HepG2 (cell line): ENCODE data around the gene PARP1. TPM values are rescaled to one million over a fixed set of nuclear protein-coding genes. Genes with fewer than 3 reads are reported as not detected.
A peak's percentile ranks its signal among the peaks of the same experiment; 100 is the strongest.

Experiments used
- ATAC-seq: fragments of 200-7000 bp; cut with Tn5 transposase; 3 replicates; pipeline ENCODE4 v1.9.1; 2020; ENCODE audit warnings: mild to moderate bottlenecking, moderate library complexity
- BruUV-seq: library from RNA; stranded (reverse); fragments of 400-500 nt; replicated peaks from 2 replicates; lab custom pipeline; 2021; lab: Mats Ljungman, UMichigan
- CTCF ChIA-PET: fragments of 300-600 bp; formaldehyde crosslinking; extraction: SDS; loops from one replicate; lab custom pipeline; 2021; ENCODE audit warnings: low total read pairs, inconsistent platforms, low intra/inter-chr PET ratio; lab: Yijun Ruan, JAX
- POLR2A ChIA-PET: fragments of 350-600 bp; sonication (Branson Sonifier 250); formaldehyde crosslinking; loops from one replicate; lab custom pipeline; 2020; ENCODE audit warnings: antibody characterized with exemption, inconsistent platforms; lab: Yijun Ruan, JAX
- DNase-seq: peaks from one replicate; pipeline ENCODE4 v3.0.0-alpha.2; 2015; ENCODE audit warnings: low spot score
- FAIRE-seq: peaks from 3 replicates; lab custom pipeline; 2011; peaks lifted over from hg19 to GRCh38; lab: Jason Lieb, UNC
- H2AFZ ChIP-seq: one replicate; pipeline ENCODE4 v1.6.1; 2011; ENCODE audit warnings: low read length, inconsistent platforms
- H3K27ac ChIP-seq: fragments of 300-600 bp; 3 replicates; pipeline ENCODE4 v1.8.0; 2011; ENCODE audit warnings: mixed run types, mild to moderate bottlenecking, mixed read lengths, low read length, inconsistent platforms; ENCODE audit not compliant: insufficient read depth; ENCODE audit errors: extremely low read length
- H3K27me3 ChIP-seq, 2 experiments: fragments of 200-600 bp in 1 of 2; 2 replicates in 1 of 2; 3 replicates in 1 of 2; pipeline versions ENCODE4 v1.6.0 to v1.8.0; 2011; ENCODE audit warnings: low read length in 2 of 2, mild to moderate bottlenecking in 2 of 2, moderate library complexity in 2 of 2, inconsistent platforms in 1 of 2; ENCODE audit not compliant: insufficient read depth in 2 of 2, control insufficient read depth in 1 of 2
- H3K36me3 ChIP-seq, 2 experiments: fragments of 200-600 bp in 1 of 2; replicated peaks in 1 of 2; 2 replicates in 1 of 2; 3 replicates in 1 of 2; pipeline versions ENCODE4 v1.5.1 to v1.8.0; 2011; ENCODE audit warnings: low read length in 2 of 2, inconsistent platforms in 1 of 2; ENCODE audit not compliant: insufficient read depth in 2 of 2, control insufficient read depth in 1 of 2
- H3K4me1 ChIP-seq: 2 replicates; pipeline ENCODE4 v1.5.1; 2012; ENCODE audit warnings: low read length, inconsistent platforms; ENCODE audit not compliant: insufficient read depth
- H3K4me2 ChIP-seq: 2 replicates; pipeline ENCODE4 v1.6.0; 2011; ENCODE audit warnings: low read depth, low read length, inconsistent platforms
- H3K4me3 ChIP-seq, 3 experiments: fragments of 200-600 bp in 1 of 3; sonication (generic), shearing (Covaris generic) in 1 of 3; replicated peaks in 1 of 3; 2 replicates each; pipeline ENCODE4 v1.5.1; 2011 to 2016; ENCODE audit warnings: low read length in 3 of 3, inconsistent platforms in 2 of 3, low read depth in 2 of 3, mild to moderate bottlenecking in 2 of 3, control low read depth in 1 of 3, mixed read lengths in 1 of 3; ENCODE audit not compliant: insufficient read depth in 1 of 3
- H3K79me2 ChIP-seq: one replicate; pipeline ENCODE4 v1.6.1; 2011; ENCODE audit warnings: low read length, inconsistent platforms; ENCODE audit not compliant: insufficient read depth
- H3K9ac ChIP-seq: 2 replicates; pipeline ENCODE4 v1.6.0; 2011; ENCODE audit warnings: mild to moderate bottlenecking, low read depth, low read length, inconsistent platforms; ENCODE audit not compliant: insufficient read depth
- H3K9me3 ChIP-seq: 2 replicates; pipeline ENCODE4 v1.5.1; 2012; ENCODE audit warnings: mild to moderate bottlenecking, low read length
- H4K20me1 ChIP-seq: 2 replicates; pipeline ENCODE4 v1.6.0; 2011; ENCODE audit warnings: inconsistent platforms, mild to moderate bottlenecking, low read length, moderate library complexity; ENCODE audit not compliant: insufficient read depth
- CEBPG ChIP-seq: IDR thresholded peaks from 2 replicates; pipeline ENCODE4 v1.6.1; 2016
- HDAC2 ChIP-seq: sonication (generic); formaldehyde crosslinking; IDR thresholded peaks from 2 replicates; pipeline ENCODE4 v1.4.0; 2020; ENCODE audit warnings: missing genetic modification reagents
- KDM3A ChIP-seq: IDR thresholded peaks from 2 replicates; pipeline ENCODE4 v1.6.1; 2018; ENCODE audit warnings: low read depth, missing compliant biosample characterization
- ZNF160 ChIP-seq: sonication (generic); formaldehyde crosslinking; IDR thresholded peaks from 2 replicates; pipeline ENCODE4 v1.8.0; 2022; ENCODE audit warnings: mild to moderate bottlenecking, inconsistent platforms, missing genetic modification reagents
- ZNF7 ChIP-seq: IDR thresholded peaks from 2 replicates; pipeline ENCODE4 v1.6.1; 2016; ENCODE audit warnings: missing biosample characterization, missing genetic modification reagents
- in situ Hi-C: cut with HindIII; loops from 2 replicates; pipeline ENCODE4 v1.10.0; 2017; ENCODE audit warnings: low pct_unique_long_range_greater_than_20kb; ENCODE audit not compliant: extremely low pct_ligation_motif_present
- intact Hi-C: fragments of 100-400 bp; cut with micrococcal nuclease; formaldehyde crosslinking; loops from one replicate; pipeline ENCODE4 v1.10.0; 2022; ENCODE audit not compliant: unreplicated experiment
- polyA plus RNA-seq, 8 experiments: library from polyadenylated mRNA; depleted of rRNA in 3 of 8; stranded (reverse) in 7 of 8; unstranded in 1 of 8; fragments of >200 nt; fragmentation: Illumina TruSeq in 4 of 8; extraction: Trizol in 4 of 8; gene quantifications; 2 replicates each; pipeline versions ENCODE4 v1.2.1 to v1.2.3, GENCODE V29; 2011 to 2016; ENCODE audit warnings: low read depth in 4 of 8, missing spikeins in 1 of 8, mixed read lengths in 1 of 8; ENCODE audit not compliant: insufficient read depth in 1 of 8
- total RNA-seq, 5 experiments: library from RNA; depleted of rRNA; stranded (reverse); fragments of >200 nt; fragmentation: Illumina TruSeq; extraction: Trizol; gene quantifications; 2 replicates each; pipeline ENCODE4 v1.2.3, GENCODE V29; 2016; ENCODE audit warnings: low read depth in 1 of 5
- TF ChIP-seq, protein P1 (sequence below): sonication (generic); formaldehyde crosslinking; conservative IDR thresholded peaks from 2 replicates; pipeline ENCODE4 v1.8.0; 2022; ENCODE audit warnings: missing genetic modification reagents
- TF ChIP-seq, protein P2 (sequence below): IDR thresholded peaks from 2 replicates; pipeline ENCODE4 v1.6.1; 2016; ENCODE audit warnings: low read depth, missing genetic modification reagents, missing compliant biosample characterization
- TF ChIP-seq, protein P3 (sequence below): sonication (generic); formaldehyde crosslinking; IDR thresholded peaks from 2 replicates; pipeline ENCODE4 v1.4.0; 2020; ENCODE audit warnings: missing genetic modification reagents, borderline replicate concordance

Gene PARP1
- total and polyA plus RNA-seq, 2 of the 13 experiments (the other 11 are each of a cell fraction or from before 2014, with no cell fraction given), result 50.1 to 85.2 TPM

DNA sequence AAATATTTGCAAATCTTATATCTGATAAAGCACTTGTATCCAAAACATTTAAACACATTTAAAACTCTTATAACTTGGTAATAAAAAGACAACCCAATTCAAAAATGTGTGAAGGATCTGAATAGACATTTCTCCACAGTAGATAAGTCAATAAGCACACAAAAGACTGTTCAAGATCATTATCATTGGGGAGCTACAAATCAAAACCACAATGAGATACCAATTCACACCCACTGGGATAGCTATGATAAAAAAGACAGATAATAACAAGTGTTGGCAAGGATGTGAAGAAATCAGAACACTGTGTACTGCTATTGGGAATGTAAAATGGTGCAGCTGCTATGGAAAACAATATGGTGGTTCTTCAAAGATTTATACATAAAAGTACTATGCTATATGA, 93.8 kb downstream of the PARP1 start:
- H3K4me3 ChIP-seq, result no peak overlapping the region
- intact Hi-C loops, result no loop called here
- in situ Hi-C loops, result no loop called here
- no peaks in the 10 kb centered on the region for H3K79me2 ChIP-seq
- H3K36me3 ChIP-seq, result no peaks in the 10 kb centered on the region
- H3K27me3 ChIP-seq, result peaks cover 0 to 6% of the 10 kb centered on the region in 2 experiments; a peak in 1 of 5 replicates
- DNase-seq (no peak), ATAC-seq (no peak), FAIRE-seq (no peak)
- no peaks in the 10 kb centered on the region for H3K9me3 ChIP-seq
- no peak overlapping the region for H3K27ac ChIP-seq
- peaks cover 17% of the 10 kb centered on the region for H3K4me1 ChIP-seq
- no peak overlapping the region for H3K9ac ChIP-seq
- no peak overlapping the region for H3K4me2 ChIP-seq
- no TSS peak for BruUV-seq
- ChIA-PET CTCF (no interaction called here), POLR2A (interaction anchor here (0.7 kb wide), 1 partner anchor 14 kb away, joined by 4 read pairs; no protein-coding TSS in a partner anchor)
- TF ChIP-seq HDAC2 (CRISPR knock-in tag), result no peak
- TF ChIP-seq ZNF7 (CRISPR knock-in tag), result peak; percentile 76
- no peak for TF ChIP-seq ZNF160 (CRISPR knock-in tag)
- TF ChIP-seq, protein P1, sequence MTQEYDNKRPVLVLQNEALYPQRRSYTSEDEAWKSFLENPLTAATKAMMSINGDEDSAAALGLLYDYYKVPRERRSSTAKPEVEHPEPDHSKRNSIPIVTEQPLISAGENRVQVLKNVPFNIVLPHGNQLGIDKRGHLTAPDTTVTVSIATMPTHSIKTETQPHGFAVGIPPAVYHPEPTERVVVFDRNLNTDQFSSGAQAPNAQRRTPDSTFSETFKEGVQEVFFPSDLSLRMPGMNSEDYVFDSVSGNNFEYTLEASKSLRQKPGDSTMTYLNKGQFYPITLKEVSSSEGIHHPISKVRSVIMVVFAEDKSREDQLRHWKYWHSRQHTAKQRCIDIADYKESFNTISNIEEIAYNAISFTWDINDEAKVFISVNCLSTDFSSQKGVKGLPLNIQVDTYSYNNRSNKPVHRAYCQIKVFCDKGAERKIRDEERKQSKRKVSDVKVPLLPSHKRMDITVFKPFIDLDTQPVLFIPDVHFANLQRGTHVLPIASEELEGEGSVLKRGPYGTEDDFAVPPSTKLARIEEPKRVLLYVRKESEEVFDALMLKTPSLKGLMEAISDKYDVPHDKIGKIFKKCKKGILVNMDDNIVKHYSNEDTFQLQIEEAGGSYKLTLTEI (CRISPR knock-in tag), result no peak
- TF ChIP-seq, protein P2, sequence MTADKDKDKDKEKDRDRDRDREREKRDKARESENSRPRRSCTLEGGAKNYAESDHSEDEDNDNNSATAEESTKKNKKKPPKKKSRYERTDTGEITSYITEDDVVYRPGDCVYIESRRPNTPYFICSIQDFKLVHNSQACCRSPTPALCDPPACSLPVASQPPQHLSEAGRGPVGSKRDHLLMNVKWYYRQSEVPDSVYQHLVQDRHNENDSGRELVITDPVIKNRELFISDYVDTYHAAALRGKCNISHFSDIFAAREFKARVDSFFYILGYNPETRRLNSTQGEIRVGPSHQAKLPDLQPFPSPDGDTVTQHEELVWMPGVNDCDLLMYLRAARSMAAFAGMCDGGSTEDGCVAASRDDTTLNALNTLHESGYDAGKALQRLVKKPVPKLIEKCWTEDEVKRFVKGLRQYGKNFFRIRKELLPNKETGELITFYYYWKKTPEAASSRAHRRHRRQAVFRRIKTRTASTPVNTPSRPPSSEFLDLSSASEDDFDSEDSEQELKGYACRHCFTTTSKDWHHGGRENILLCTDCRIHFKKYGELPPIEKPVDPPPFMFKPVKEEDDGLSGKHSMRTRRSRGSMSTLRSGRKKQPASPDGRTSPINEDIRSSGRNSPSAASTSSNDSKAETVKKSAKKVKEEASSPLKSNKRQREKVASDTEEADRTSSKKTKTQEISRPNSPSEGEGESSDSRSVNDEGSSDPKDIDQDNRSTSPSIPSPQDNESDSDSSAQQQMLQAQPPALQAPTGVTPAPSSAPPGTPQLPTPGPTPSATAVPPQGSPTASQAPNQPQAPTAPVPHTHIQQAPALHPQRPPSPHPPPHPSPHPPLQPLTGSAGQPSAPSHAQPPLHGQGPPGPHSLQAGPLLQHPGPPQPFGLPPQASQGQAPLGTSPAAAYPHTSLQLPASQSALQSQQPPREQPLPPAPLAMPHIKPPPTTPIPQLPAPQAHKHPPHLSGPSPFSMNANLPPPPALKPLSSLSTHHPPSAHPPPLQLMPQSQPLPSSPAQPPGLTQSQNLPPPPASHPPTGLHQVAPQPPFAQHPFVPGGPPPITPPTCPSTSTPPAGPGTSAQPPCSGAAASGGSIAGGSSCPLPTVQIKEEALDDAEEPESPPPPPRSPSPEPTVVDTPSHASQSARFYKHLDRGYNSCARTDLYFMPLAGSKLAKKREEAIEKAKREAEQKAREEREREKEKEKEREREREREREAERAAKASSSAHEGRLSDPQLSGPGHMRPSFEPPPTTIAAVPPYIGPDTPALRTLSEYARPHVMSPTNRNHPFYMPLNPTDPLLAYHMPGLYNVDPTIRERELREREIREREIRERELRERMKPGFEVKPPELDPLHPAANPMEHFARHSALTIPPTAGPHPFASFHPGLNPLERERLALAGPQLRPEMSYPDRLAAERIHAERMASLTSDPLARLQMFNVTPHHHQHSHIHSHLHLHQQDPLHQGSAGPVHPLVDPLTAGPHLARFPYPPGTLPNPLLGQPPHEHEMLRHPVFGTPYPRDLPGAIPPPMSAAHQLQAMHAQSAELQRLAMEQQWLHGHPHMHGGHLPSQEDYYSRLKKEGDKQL (CRISPR knock-in tag), result no peak
- TF ChIP-seq CEBPG (CRISPR knock-in tag), result no peak
- TF ChIP-seq KDM3A, result no peak
- TF ChIP-seq, protein P3, sequence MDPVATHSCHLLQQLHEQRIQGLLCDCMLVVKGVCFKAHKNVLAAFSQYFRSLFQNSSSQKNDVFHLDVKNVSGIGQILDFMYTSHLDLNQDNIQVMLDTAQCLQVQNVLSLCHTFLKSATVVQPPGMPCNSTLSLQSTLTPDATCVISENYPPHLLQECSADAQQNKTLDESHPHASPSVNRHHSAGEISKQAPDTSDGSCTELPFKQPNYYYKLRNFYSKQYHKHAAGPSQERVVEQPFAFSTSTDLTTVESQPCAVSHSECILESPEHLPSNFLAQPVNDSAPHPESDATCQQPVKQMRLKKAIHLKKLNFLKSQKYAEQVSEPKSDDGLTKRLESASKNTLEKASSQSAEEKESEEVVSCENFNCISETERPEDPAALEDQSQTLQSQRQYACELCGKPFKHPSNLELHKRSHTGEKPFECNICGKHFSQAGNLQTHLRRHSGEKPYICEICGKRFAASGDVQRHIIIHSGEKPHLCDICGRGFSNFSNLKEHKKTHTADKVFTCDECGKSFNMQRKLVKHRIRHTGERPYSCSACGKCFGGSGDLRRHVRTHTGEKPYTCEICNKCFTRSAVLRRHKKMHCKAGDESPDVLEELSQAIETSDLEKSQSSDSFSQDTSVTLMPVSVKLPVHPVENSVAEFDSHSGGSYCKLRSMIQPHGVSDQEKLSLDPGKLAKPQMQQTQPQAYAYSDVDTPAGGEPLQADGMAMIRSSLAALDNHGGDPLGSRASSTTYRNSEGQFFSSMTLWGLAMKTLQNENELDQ (CRISPR knock-in tag), result no peak
- H4K20me1 ChIP-seq, result no peaks in the 10 kb centered on the region
- no peak overlapping the region for H2AFZ ChIP-seq
